Measurements from ENCODE around the gene KRT13.

KRT13 gene

GRCh38 chr17:41478237-41478636 is 27.2 kb downstream of the KRT13 start:
- in situ Hi-C loops (cut with MboI; ENCODE audit: low sequenced_read_pairs): no loop called here

- in situ Hi-C loops (cut with MboI; ENCODE audit: low sequenced_read_pairs): no loop called here
Measured at GRCh38 chr17:41476866-41477815, 28.3 kb downstream of the KRT13 start.

GRCh38 chr17:41475421-41475820 is 30.0 kb downstream of the KRT13 start:
- in situ Hi-C loops (cut with MboI; ENCODE audit: low sequenced_read_pairs): no loop called here

GRCh38 chr17:41474863-41475262 is 30.5 kb downstream of the KRT13 start:
- in situ Hi-C loops (cut with MboI; ENCODE audit: low sequenced_read_pairs): no loop called here

- in situ Hi-C loops (cut with MboI; ENCODE audit: low sequenced_read_pairs): no loop called here
Measured at GRCh38 chr17:41468346-41468745, 37.1 kb downstream of the KRT13 start.

- in situ Hi-C loops (cut with MboI; ENCODE audit: low sequenced_read_pairs): no loop called here
Measured at GRCh38 chr17:41467561-41467960, 37.9 kb downstream of the KRT13 start.

- in situ Hi-C loops (cut with MboI; ENCODE audit: low sequenced_read_pairs): no loop called here
Measured at GRCh38 chr17:41466988-41467387, 38.4 kb downstream of the KRT13 start, which contains the start of gene KRT32. TSS of gene KRT32 (minus strand) at chr17:41467386. CDS start at chr17:41467325, 61 bp downstream.

- in situ Hi-C loops (cut with MboI; ENCODE audit: low sequenced_read_pairs): no loop called here
Measured at GRCh38 chr17:41464682-41465081, 40.7 kb downstream of the KRT13 start.

- in situ Hi-C loops (cut with MboI; ENCODE audit: low sequenced_read_pairs): no loop called here
Measured at GRCh38 chr17:41464173-41464572, 41.2 kb downstream of the KRT13 start.

GRCh38 chr17:41463746-41464145 is 41.7 kb downstream of the KRT13 start:
- in situ Hi-C loops (cut with MboI; ENCODE audit: low sequenced_read_pairs): no loop called here

- in situ Hi-C loops (cut with MboI; ENCODE audit: low sequenced_read_pairs): no loop called here
Measured at GRCh38 chr17:41462705-41463104, 42.7 kb downstream of the KRT13 start.

- in situ Hi-C loops (cut with MboI; ENCODE audit: low sequenced_read_pairs): no loop called here
Measured at GRCh38 chr17:41457676-41458075, 47.7 kb downstream of the KRT13 start.

- in situ Hi-C loops (cut with MboI; ENCODE audit: low sequenced_read_pairs): no loop called here
Measured at GRCh38 chr17:41456204-41456603, 49.2 kb downstream of the KRT13 start.

- in situ Hi-C loops (cut with MboI; ENCODE audit: low sequenced_read_pairs): no loop called here
Measured at GRCh38 chr17:41455236-41455635, 50.2 kb downstream of the KRT13 start.

GRCh38 chr17:41453066-41453465 is 52.3 kb downstream of the KRT13 start:
- in situ Hi-C loops (cut with MboI; ENCODE audit: low sequenced_read_pairs): no loop called here

GRCh38 chr17:41452281-41452680 is 53.1 kb downstream of the KRT13 start:
- in situ Hi-C loops (cut with MboI; ENCODE audit: low sequenced_read_pairs): no loop called here

- in situ Hi-C loops (cut with MboI; ENCODE audit: low sequenced_read_pairs): no loop called here
Measured at GRCh38 chr17:41451154-41451728, 54.2 kb downstream of the KRT13 start.

All from HL-60/S4 treated with phorbol 12-myristate 13-acetate at 8.2 ng/mL for 4 days and 3 days (cell line).